ENCODE results near the gene EIF2D. TPM values are rescaled to one million over a fixed set of nuclear protein-coding genes. Genes with fewer than 3 reads are reported as not detected.

Gene EIF2D
- total RNA-seq, 1 donor from 2014 or later, result 49.6 TPM

- H3K27me3 Mint-ChIP-seq (ENCODE audit: low read depth), result peaks cover 13% of the 10 kb centered on the region
- H3K9me3 Mint-ChIP-seq, result no peaks in the 10 kb centered on the region
- TF ChIP-seq, protein P1, sequence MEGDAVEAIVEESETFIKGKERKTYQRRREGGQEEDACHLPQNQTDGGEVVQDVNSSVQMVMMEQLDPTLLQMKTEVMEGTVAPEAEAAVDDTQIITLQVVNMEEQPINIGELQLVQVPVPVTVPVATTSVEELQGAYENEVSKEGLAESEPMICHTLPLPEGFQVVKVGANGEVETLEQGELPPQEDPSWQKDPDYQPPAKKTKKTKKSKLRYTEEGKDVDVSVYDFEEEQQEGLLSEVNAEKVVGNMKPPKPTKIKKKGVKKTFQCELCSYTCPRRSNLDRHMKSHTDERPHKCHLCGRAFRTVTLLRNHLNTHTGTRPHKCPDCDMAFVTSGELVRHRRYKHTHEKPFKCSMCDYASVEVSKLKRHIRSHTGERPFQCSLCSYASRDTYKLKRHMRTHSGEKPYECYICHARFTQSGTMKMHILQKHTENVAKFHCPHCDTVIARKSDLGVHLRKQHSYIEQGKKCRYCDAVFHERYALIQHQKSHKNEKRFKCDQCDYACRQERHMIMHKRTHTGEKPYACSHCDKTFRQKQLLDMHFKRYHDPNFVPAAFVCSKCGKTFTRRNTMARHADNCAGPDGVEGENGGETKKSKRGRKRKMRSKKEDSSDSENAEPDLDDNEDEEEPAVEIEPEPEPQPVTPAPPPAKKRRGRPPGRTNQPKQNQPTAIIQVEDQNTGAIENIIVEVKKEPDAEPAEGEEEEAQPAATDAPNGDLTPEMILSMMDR (IDR thresholded peaks at IDR 0.05; ENCODE audit: unreplicated experiment), result no peak
- H3K27ac Mint-ChIP-seq, result no peak overlapping the region
- H3K4me3 Mint-ChIP-seq, result no peak overlapping the region
- no peaks in the 10 kb centered on the region for H3K36me3 Mint-ChIP-seq
- DNase-seq (ENCODE audit: low spot score in 2 of 2, unreplicated experiment in 2 of 2), result no peak
- peaks cover 7% of the 10 kb centered on the region for H3K4me1 Mint-ChIP-seq
Observed at GRCh38 chr1:206570529-206570928, 41.7 kb downstream of the EIF2D start.

GRCh38 chr1:206569556-206569955 is 42.7 kb downstream of the EIF2D start:
- no peak for DNase-seq (ENCODE audit: low spot score in 2 of 2, unreplicated experiment in 2 of 2)
- no peak overlapping the region for H3K27ac Mint-ChIP-seq
- H3K4me1 Mint-ChIP-seq, result no peaks in the 10 kb centered on the region
- H3K9me3 Mint-ChIP-seq, result no peaks in the 10 kb centered on the region
- TF ChIP-seq, protein P1 (IDR thresholded peaks at IDR 0.05; ENCODE audit: unreplicated experiment), result no peak
- H3K27me3 Mint-ChIP-seq (ENCODE audit: low read depth), result peaks cover 20% of the 10 kb centered on the region
- H3K4me3 Mint-ChIP-seq, result no peak overlapping the region
- no peaks in the 10 kb centered on the region for H3K36me3 Mint-ChIP-seq

DNA sequence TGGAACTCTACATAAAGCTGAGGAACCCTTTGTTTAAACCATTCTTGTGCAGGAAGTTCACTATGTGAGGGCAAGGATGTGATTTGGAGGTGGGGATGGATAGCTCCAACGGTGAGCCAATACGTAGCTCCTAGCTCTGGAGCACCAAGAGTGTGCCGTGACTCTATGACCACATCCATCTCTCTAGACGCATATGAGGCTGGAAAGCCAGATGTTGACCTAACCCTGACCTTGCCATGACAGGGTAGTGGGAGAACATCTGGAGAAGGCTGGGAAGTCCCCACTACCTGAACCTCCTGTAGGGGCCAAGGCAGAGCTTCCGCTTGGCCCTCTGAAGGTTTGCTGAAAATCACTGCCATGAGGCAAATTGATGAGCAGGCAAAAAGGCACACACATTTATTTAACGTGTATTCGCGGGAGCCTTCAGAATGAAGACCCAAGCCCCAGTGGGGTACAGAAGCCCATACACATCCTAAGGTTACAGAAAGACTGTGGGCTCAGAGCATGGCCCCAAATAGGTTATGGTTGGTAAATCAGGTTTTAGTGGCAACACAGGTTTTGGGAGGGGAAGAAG is 43.4 kb downstream of the EIF2D start:
- H3K4me1 Mint-ChIP-seq, result no peaks in the 10 kb centered on the region
- DNase-seq (ENCODE audit: low spot score in 2 of 2, unreplicated experiment in 2 of 2), result no peak
- TF ChIP-seq, protein P1 (IDR thresholded peaks at IDR 0.05; ENCODE audit: unreplicated experiment), result no peak
- no peaks in the 10 kb centered on the region for H3K9me3 Mint-ChIP-seq
- H3K4me3 Mint-ChIP-seq, result no peak overlapping the region
- no peaks in the 10 kb centered on the region for H3K36me3 Mint-ChIP-seq
- H3K27me3 Mint-ChIP-seq (ENCODE audit: low read depth), result peaks cover 20% of the 10 kb centered on the region
- no peak overlapping the region for H3K27ac Mint-ChIP-seq

- Mint-ChIP-seq H3K27ac (no peak overlapping the region), H3K27me3 (ENCODE audit: low read depth) (peaks cover 17% of the 10 kb centered on the region), H3K36me3 (no peaks in the 10 kb centered on the region), H3K4me1 (no peaks in the 10 kb centered on the region), H3K4me3 (no peak overlapping the region), H3K9me3 (no peaks in the 10 kb centered on the region)
- TF ChIP-seq, protein P1 (IDR thresholded peaks at IDR 0.05; ENCODE audit: unreplicated experiment), result no peak
- no peak for DNase-seq (ENCODE audit: low spot score in 2 of 2, unreplicated experiment in 2 of 2)
Observed at GRCh38 chr1:206568256-206568655, 44.0 kb downstream of the EIF2D start.

GRCh38 chr1:206566999-206567398 is 45.3 kb downstream of the EIF2D start:
- no peak overlapping the region for H3K27ac Mint-ChIP-seq
- TF ChIP-seq, protein P1 (IDR thresholded peaks at IDR 0.05; ENCODE audit: unreplicated experiment), result no peak
- H3K4me3 Mint-ChIP-seq, result no peak overlapping the region

GRCh38 chr1:206565995-206566394 is 46.3 kb downstream of the EIF2D start:
- Mint-ChIP-seq H3K36me3 (no peaks in the 10 kb centered on the region), H3K4me3 (no peak overlapping the region), H3K9me3 (no peaks in the 10 kb centered on the region), H3K27ac (no peak overlapping the region), H3K4me1 (no peaks in the 10 kb centered on the region), H3K27me3 (ENCODE audit: low read depth) (peaks cover 16% of the 10 kb centered on the region)
- TF ChIP-seq, protein P1 (IDR thresholded peaks at IDR 0.05; ENCODE audit: unreplicated experiment), result no peak
- no peak for DNase-seq (ENCODE audit: low spot score in 2 of 2, unreplicated experiment in 2 of 2)

More at GRCh38 chr1:206566999-206567398, 45.3 kb downstream of the EIF2D start:
- no peaks in the 10 kb centered on the region for H3K4me1 Mint-ChIP-seq
- no peaks in the 10 kb centered on the region for H3K9me3 Mint-ChIP-seq
- H3K27me3 Mint-ChIP-seq (ENCODE audit: low read depth), result peaks cover 16% of the 10 kb centered on the region
- no peaks in the 10 kb centered on the region for H3K36me3 Mint-ChIP-seq
- DNase-seq (ENCODE audit: low spot score in 2 of 2, unreplicated experiment in 2 of 2), result no peak
